HepG2 (cell line): Measurements from ENCODE around the gene SIRT7. TPM values are rescaled to one million over a fixed set of nuclear protein-coding genes. Genes with fewer than 3 reads are reported as not detected.

ENCODE experiments used
- AHDC1 ChIP-seq: sonication (generic); formaldehyde crosslinking; IDR thresholded peaks from 2 replicates; pipeline ENCODE4 v1.5.1; 2020; ENCODE audit warnings: mild to moderate bottlenecking, missing genetic modification reagents, borderline replicate concordance
- ERF ChIP-seq: IDR thresholded peaks from 2 replicates; pipeline ENCODE4 v1.6.1; 2018; ENCODE audit warnings: missing biosample characterization, missing genetic modification reagents
- NBN ChIP-seq: fragments of 450-650 bp; conservative IDR thresholded peaks from 2 replicates; pipeline ENCODE4 v1.6.1; 2017
- ZNF501 ChIP-seq: sonication (generic); formaldehyde crosslinking; IDR thresholded peaks from 2 replicates; pipeline ENCODE4 v1.5.1; 2020; ENCODE audit warnings: mild to moderate bottlenecking, moderate library complexity, missing genetic modification reagents
- polyA plus RNA-seq, 8 experiments: library from polyadenylated mRNA; depleted of rRNA in 3 of 8; stranded (reverse) in 7 of 8; unstranded in 1 of 8; fragments of >200 nt; fragmentation: Illumina TruSeq in 4 of 8; extraction: Trizol in 4 of 8; gene quantifications; 2 replicates each; pipeline versions ENCODE4 v1.2.1 to v1.2.3, GENCODE V29; 2011 to 2016; ENCODE audit warnings: low read depth in 4 of 8, missing spikeins in 1 of 8, mixed read lengths in 1 of 8; ENCODE audit not compliant: insufficient read depth in 1 of 8
- total RNA-seq, 5 experiments: library from RNA; depleted of rRNA; stranded (reverse); fragments of >200 nt; fragmentation: Illumina TruSeq; extraction: Trizol; gene quantifications; 2 replicates each; pipeline ENCODE4 v1.2.3, GENCODE V29; 2016; ENCODE audit warnings: low read depth in 1 of 5

Gene SIRT7
- total and polyA plus RNA-seq, 2 of the 13 experiments (the other 11 are each of a cell fraction or from before 2014, with no cell fraction given): 8.3 to 24.8 TPM

- TF ChIP-seq AHDC1 (CRISPR knock-in tag) (no peak; the same call in 1 of the 2 replicates), ERF (CRISPR knock-in tag) (peak; percentile 5; the same call in 1 of the 2 replicates), ZNF501 (CRISPR knock-in tag) (0 out of 2 replicates have a peak, but pooled peaks have one; percentile 16), NBN (no peak)
These were observed 47.6 kb downstream of the SIRT7 start (continued) for GRCh38 chr17:81870131-81870980.
